Right renal cortex interstitium (tissue), 3 donors: ENCODE results near the gene KRT25. TPM values are rescaled to one million over a fixed set of nuclear protein-coding genes. Genes with fewer than 3 reads are reported as not detected.

Experiments used
- DNase-seq, 3 donors: peaks; one replicate each; pipeline ENCODE4 v3.0.0-alpha.2; 2013; ENCODE audit warnings: low read depth in 3 of 3, low spot score in 2 of 3
- polyA plus RNA-seq, 3 donors: library from polyadenylated mRNA; unstranded; fragments of 120-200 nt; gene quantifications; one replicate each; pipeline ENCODE4 v1.2.1, GENCODE V29; 2013; ENCODE audit not compliant: insufficient read length in 3 of 3

KRT25 gene, protein sequence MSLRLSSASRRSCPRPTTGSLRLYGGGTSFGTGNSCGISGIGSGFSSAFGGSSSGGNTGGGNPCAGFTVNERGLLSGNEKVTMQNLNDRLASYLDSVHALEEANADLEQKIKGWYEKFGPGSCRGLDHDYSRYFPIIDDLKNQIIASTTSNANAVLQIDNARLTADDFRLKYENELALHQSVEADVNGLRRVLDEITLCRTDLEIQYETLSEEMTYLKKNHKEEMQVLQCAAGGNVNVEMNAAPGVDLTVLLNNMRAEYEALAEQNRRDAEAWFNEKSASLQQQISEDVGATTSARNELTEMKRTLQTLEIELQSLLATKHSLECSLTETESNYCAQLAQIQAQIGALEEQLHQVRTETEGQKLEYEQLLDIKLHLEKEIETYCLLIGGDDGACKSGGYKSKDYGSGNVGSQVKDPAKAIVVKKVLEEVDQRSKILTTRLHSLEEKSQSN
- polyA plus RNA-seq: under 1 TPM in 2 of 3 donors, not detected in 1; 0.07 TPM

DNA sequence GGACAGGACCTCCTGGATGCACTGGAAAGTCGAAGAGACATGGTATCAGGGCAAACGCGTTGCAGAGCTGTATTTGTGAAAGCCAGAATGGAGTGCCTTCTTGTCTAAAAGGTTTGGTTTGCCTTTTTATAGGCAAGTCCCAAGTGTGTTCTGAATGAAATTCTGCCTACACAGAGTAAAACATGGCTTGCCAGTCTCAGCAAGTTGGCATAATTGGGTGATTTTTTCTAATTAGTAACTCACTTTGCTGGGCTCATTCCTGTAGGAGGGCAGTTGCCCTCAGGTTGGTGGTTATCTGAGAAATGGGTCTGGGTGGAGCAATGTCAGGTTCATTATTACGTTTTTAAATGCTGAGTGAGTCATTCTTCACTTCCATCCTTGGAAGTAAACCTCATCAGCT is at the start of gene KRT25:
Gene KRT25 (minus strand): TSS at position 101 of the 400 bp plus-strand sequence. CDS start 60 bp downstream, at position 41.
- DNase-seq: no peak

DNA sequence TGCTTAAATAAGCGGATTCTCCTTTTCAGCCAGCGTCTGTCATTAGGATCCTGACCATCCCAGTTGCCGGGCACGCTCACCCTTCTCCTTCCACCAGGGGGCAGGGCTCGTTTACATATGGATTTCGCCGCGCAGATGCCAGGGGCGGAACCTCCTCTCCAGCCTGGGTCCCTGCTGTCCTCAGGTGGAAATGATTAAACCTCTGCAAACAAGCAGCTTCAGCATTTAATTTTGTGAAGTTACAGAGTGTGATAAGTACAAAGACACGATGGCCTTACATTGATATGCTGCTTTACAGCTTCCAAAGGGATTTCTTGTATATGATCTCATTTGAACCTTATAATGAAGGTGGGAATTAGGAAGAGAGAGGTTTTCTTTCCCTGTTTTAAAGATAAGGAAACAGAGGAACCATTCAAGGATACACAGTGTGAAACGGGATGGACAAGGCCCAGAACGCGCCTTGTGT is 48.5 kb upstream of the KRT25 start:
- DNase-seq: peak; percentile 29 to 51 (median 41)

DNA sequence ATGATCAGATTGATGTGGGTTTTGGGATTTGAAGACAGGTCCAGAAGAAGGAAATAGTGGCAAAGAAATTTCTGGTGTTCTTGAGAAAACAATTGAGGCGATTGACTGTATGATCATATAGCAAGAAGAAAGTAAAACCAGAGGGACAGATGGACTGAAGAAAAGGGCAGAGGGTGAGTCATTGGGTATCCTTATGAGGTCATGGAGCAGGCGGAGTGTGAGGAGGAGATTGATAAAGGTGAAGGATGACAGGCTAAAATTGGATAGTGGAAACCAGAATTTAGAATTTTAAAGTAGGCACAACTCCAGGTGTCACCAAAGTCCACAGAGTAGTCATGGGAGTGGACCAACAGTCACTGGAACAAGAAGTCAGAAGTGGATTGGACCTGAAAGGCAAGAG is 46.0 kb upstream of the KRT25 start:
- no peak for DNase-seq

DNA sequence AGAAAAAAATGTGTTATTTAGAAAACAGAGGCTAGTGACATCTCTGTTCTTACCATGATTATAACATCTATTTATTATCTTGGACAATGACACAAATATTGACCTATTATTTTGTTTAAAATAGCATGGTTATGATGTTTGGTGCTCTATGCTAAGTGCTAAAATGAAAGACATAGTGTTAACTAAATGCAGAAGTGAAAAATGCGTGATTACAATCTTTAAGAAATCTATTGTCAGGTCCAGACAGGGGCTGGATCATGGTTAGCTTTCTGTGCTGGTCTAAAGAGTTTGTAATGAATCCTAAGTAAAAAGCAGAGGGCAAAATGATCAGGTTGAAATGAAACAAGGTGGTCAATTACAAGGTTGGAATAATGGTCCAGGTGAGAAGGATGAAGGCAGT is 45.2 kb upstream of the KRT25 start:
- no peak for DNase-seq

DNA sequence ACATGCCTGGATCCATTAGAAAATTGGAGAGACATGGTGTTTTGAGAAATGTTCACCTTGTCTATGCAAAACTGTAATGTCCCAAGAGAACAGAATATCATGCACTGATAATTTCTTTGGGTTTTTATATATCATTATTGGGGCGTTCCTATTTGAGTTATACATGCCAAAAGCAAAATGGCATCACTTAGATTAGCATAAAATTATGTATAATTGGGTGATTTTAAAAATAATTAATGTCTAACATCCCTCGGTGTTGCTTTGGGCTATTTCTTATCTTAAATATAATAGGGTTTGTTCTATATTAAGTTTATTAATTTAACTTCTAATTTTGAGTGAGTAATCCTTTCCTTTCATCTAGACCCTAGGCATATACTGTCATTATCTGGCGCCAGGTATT is 44.7 kb upstream of the KRT25 start, which contains the start of gene KRT28:
Gene KRT28 (minus strand): TSS at position 101 of the 400 bp plus-strand sequence. CDS start 66 bp downstream, at position 35.
- no peak for DNase-seq

DNA sequence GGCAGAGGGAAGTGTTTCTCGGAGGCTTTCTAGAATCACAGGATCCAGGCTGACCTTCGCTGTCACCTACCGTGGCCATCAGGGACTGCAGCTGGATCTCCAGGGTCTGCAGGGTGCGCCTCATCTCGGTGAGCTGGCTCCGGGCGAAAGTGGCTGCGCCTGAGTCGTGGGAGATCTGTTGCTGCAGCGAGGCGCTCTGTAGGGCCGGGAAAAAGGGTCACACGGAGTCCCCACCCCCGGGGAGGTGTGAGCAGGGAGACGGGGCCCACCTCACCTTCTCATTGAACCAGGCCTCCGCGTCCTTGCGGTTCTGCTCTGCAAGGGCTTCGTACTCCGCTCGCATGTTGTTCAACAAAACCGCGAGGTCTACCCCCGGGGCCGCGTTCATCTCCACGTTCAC is 41.7 kb upstream of the KRT25 start:
- no peak for DNase-seq

DNA sequence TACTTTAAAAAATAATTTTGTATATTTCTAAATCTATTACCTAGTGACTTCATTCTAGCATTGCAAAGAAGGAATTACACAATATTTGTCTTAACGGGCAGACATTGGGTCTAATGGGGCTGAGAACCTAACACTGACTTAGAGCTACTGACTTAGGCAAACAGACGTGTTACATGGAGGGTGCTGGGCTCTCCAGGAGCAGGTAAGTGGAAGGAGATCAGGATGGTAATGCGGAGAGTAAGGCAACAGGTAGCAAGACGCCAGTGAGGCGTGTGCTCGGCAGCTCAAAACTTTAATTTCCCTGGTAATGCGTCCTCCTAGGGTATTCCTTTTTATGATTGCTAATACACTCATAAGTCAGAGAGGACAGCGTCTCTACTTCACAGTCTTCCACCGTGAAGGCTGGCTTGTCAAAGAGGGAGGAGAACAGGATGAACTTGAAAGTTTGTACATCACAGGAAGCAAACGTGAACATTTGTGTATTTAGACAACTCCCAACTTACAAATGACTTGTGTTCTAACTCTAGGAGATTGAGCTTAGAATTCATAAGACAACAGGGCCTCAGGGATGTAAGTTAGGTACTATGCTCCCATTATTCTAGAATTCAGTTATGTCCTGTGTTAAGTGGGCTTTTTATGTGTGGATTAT is 40.0 kb upstream of the KRT25 start:
- no peak for DNase-seq

DNA sequence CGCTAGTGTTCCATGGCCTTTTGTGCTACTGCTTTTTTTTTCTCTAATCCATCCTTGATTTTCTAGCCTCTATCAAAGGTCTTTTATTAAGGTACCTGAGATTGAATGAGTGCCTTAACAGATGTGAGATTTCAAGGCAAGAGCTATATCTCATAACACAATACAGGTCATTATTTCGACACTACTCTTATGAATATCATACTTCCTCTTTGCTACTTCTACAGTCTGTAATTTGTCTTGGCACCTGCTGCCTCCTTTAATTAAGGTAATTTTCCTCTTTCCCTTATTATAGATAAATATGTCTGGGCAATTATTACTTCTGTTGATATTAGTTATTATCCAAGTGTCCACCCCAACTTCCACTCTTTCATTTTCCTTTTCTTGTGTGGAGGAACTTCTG is 39.3 kb upstream of the KRT25 start:
- no peak for DNase-seq

DNA sequence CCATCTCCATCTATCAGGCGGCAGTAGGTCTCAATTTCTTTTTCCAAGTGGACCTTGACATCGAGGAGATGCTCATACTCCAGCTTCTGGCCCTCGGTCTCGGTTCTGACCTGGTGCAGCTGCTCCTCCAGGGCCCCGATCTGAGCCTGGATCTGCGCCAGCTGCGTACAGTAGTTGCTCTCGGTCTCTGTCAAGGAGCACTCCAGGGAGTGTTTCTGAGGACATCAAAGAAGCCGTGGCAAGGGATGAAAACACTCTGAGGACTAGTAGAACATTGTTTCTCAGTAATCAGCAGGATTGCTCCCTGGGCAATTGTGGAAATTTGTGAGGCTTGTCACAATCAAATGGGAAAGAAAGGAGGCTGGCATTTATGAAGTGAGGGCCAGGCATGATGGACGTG is 38.7 kb upstream of the KRT25 start:
- DNase-seq: no peak

DNA sequence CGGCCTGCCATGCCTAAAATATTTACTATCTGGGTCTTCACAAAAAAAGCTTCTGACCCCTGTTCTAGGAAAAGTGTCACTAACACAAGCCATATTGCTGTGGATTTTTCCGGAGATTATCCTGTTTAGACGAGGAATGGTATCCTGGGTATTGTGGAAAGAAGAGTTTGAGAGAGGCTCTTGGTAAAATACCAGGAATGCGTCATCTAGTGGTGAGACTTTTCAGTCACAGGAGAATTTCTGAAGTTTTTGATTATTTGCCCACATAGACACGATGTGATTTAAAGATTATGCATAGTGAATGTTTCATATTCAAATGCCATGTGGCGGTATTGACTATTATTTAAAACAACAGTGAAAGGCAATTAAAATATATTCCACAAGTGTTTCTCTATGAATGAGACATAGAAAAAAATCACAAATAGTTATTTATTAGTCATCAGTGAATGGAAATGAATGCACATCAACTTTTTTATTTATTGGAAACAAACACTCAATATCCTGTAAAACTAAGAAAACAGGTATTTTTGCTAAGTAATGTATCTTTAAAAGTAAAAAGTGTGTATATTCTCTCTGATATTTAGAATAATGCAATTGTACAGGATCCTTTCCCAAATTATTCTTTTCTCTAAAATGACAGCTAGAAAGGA is 36.8 kb upstream of the KRT25 start:
- no peak for DNase-seq

DNA sequence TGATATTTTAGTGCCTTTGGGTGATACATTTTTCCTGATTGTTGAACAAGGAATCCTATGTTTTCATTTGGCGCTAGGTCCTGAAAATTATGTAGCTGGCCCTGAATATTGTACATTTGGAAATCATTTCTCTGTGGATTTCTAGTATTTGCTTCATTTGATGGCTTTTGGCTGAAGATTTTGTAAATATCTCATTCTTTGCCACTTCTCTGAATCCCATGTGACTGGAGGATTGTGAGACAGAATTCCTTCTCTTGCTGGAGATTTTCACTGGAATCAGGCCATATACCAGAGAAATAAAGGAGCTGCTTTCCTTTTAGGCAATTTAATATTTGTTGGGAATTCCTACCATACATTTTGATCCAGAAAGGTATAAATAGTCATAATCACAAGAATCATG is 36.0 kb upstream of the KRT25 start:
- DNase-seq: no peak

DNA sequence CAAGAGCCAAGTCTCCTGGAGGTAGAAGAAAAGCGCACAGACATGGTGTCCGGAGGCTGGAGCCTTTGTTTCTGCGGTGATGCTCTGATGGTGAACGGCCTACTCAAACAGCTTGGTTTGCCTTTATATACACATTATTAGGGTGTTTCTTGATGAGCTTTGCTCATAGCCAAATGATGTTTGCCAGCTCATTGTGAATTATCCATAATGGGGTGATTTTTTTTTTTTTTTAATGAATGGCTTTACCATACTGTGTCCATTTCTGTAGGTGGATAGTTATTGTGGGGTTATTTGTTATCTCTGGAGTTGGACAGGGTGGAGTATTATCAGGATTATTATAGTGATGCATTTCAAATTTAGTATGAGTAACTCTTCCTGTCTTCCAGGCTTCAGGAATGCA is 27.3 kb upstream of the KRT25 start, which contains the start of gene KRT27:
Gene KRT27 (minus strand): TSS at position 101 of the 400 bp plus-strand sequence. CDS start 57 bp downstream, at position 44.
- DNase-seq: no peak

DNA sequence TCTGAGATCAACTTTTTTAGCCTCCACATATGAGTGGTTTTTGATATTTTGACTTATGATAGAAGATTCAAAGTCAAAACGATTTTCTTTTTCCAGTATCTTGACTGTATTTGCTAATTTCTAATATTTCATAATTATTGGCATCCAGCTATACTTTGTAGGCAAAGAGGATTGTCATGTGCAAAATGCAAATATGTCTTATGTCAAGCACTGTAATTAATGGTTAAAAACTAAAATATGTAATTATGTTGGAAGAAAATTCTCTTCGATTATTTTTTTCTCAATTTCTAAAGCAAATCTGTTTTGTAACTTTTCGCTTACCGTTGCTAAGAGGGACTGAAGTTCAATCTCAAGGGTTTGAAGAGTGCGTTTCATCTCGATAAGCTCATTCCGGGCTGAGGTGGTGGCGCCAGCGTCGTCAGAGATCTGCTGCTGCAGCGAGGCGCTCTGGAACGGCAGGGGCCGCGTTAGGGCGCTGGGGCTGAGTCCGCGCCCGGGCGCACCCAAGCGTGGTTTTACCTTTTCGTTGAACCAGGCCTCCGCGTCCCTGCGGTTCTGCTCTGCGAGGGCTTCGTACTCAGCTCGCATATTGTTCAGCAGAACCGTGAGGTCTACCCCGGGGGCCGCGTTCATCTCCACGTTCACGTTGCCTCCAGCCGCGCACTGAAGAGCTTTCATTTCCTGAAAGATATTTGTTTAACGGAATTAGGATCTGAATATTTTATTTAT is 24.2 kb upstream of the KRT25 start:
- DNase-seq: no peak

DNA sequence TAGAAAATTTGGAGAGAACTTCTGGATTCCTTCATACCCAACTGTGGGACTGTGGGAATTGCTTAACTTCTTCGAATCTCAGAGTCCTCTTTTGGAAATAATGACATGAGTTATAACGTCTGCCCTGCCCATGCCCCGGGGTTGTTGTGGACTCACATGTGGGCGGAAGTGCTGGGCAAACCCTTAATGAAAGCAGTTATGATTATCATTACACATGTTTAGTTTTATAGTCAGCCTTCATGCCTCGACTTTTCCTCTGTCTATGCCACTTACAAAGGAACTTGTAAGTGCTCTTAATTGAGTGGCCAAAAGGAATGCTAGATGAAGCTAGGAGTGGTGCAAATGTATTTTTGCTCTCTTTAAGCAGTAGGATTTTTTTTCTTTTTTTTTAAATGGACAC is 23.3 kb upstream of the KRT25 start:
- DNase-seq: no peak

DNA sequence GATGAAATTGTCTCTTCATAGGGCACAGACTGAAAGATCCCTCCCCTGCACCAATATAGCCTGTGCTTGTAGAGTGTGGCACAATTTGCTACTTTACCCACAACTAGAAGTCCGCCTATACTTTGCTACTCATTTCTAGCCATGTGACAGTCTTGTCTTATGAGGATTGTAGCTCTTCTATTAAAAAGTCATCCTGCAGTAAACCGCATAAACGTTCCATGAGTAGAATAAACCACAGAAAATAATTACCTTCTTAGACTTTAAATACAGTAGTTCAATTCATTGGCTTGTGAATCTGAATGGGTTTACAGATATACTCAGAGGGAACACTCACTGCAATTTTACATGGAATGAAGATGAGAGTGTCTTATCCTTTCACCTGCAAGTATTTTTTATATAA is 22.8 kb upstream of the KRT25 start:
- DNase-seq: no peak

DNA sequence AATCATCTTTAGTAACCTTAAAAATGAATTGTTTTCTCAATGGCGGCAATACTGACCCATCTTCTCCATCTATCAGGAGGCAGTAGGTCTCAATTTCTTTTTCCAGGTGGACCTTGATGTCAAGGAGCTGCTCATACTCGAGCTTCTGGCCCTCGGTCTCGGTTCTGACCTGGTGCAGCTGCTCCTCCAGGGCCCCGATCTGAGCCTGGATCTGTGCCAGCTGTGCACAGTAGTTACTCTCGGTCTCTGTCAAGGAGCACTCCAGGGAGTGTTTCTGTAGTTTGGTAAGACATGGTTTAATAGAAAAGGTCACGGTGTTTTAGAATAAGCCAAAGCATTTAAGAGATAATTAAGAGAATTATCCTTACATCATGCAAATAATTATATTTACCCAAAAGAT is 22.3 kb upstream of the KRT25 start:
- DNase-seq: no peak

DNA sequence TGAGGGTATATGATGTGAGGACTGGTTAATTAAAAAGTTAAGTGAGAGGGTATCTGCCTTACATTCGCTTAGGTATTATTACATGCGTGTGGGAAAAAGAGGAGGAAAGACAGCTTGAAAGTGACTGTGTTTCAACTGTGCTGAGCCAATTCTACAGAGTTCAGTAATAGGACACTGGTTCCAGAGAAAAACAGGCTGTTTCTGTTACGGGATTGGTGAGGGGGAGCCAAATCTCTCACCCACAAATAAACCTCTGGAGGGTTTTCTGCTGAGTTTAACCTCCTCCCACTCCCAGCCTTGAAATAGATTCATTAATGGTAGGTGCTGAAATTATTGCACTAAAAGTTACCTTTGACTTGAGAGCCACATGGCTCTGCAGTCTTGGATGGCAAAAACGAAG is 20.8 kb upstream of the KRT25 start:
- no peak for DNase-seq

DNA sequence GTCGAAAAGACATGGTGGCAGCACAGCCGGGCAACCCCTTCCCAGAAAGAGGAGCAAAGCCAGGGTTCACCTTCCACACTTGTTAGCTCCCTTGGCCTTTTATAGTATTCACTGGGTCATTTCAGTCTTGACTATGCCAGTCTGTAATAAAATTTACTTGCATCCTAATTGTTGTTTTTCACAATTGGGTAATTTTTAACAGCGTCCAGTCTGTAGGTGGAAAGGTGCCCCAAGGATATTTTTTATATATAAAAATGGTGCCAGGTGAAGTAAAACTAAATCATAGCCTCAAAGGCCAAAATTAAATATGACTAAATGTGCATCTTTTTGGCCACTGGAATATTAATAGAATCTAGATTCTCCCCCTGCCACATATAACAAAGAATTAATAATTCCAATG is 17.0 kb upstream of the KRT25 start, which contains the start of gene KRT26:
Gene KRT26 (minus strand): TSS at position 101 of the 400 bp plus-strand sequence. CDS start 88 bp downstream, at position 13.
- DNase-seq: no peak

DNA sequence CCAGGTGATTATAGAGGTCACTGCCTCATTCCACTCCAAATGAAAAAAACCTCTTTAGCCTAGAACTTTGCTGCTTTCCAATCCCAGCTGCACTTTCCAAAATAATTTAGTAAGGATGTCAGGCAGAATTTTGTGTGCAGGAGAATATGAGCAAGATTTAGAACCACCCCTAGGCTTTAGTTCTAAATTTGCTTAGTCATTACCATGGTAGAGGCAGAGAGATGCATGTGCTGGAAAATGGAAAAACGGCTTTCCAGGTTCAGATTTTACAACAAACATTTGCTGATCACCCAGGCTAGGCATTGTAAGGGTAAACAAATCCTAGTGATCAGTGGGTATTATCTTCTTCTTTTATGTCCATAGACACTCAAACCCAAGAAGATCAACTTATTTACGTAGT is 10.5 kb upstream of the KRT25 start:
- no peak for DNase-seq

DNA sequence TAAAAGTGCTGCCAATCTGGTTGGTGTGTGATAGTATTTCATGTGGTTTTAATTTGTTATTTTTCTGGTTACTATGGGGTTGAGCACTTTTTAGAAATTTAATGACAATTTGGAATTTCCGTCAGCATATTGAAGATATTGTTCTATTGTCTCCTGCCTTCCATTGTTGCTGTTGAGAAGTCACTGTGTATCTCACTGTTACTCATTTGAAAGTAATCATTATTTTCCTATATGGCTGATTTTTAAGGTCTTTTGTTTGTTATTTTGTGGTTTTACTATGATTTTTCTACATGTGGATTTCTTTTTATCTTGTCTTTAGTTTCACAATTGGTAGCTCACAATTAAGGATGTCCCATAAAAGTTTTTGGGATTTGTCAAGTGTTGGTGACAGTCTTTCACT is 8.6 kb upstream of the KRT25 start:
- no peak for DNase-seq
